HG03565 (cell line): ENCODE data around the gene GNAT3.

Experiments
- ATAC-seq: cut with Tn5 transposase; IDR thresholded peaks from one replicate; pipeline ENCODE4 v1.9.1; 2021; ENCODE audit warnings: mild to moderate bottlenecking, moderate library complexity; ENCODE audit not compliant: unreplicated experiment

GNAT3 gene

GRCh38 chr7:80467069-80467468 is 44.8 kb downstream of the GNAT3 start:
- ATAC-seq, result no peak

- no peak for ATAC-seq
Observed at GRCh38 chr7:80466636-80467035, 45.2 kb downstream of the GNAT3 start.

GRCh38 chr7:80464211-80464610 is 47.7 kb downstream of the GNAT3 start:
- no peak for ATAC-seq

- no peak for ATAC-seq
Observed at GRCh38 chr7:80463272-80463920, 48.5 kb downstream of the GNAT3 start.

- no peak for ATAC-seq
Observed at GRCh38 chr7:80460857-80461256, 51.0 kb downstream of the GNAT3 start.

- ATAC-seq, result no peak
Observed at GRCh38 chr7:80459776-80460510, 51.9 kb downstream of the GNAT3 start.

DNA sequence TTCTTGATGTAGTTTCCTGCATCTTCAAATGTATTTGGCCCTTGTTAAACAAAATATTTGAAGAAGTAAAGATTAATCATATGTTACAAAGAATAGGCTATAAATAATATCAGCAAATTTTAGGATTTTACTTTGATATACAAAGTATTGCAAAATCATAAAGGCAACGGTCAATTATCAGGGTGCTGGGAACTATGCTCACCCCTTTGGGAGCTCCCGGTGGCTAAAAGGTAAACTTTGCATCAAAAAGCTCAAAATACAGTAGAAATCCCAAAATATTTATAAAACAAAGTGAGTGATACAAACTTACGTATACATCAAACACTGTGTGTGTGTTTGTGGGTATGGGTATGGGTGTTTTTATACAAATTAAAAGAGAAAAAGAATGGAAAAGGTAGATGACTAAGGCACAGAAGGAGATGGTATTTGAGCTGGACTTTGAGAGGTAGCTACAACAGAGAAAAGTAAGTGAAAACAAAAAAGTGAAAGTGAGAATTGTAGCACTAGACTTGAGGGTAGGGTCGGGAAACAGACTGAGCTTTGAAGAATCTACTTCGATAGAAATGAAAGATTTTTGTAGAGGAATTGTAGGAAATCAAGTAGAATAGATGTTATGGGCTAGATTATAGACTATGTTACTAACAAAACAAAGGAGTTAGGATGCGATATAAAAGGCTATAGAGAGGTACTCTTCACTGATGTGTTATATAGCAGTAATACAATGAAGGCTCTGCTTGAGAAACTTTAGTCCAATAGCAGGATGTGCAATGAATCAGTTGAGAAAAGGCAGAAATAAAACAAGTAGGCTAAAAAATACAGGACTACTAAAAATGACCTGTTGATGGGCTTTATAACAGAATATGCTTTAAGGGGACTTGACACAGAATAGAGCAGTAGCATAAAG is 52.8 kb downstream of the GNAT3 start:
- no peak for ATAC-seq

GRCh38 chr7:80453699-80454340 is 58.0 kb downstream of the GNAT3 start:
- no peak for ATAC-seq

- no peak for ATAC-seq
Observed at GRCh38 chr7:80450621-80451308, 61.1 kb downstream of the GNAT3 start.

GRCh38 chr7:80449836-80450235 is 62.0 kb downstream of the GNAT3 start:
- no peak for ATAC-seq

DNA sequence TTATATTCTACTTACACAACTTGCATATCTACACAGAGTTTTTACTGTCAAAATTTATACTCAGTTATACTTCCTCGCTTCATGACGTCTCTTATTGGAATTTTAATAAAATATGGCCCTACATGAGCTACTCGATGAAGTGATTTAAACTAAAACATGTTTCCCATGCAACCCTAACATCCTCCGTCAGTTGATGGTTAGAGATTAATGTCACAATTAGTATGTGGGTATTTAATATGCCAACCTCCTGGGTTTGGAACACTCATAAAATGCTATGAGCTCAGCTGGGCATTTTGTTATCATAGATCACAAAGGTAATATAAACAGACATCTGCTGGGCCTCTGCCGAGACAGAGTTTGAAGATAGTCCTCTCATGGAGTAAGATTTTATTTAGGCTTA is 66.5 kb downstream of the GNAT3 start:
- no peak for ATAC-seq

- ATAC-seq, result no peak
Observed at GRCh38 chr7:80444811-80445210, 67.1 kb downstream of the GNAT3 start.

DNA sequence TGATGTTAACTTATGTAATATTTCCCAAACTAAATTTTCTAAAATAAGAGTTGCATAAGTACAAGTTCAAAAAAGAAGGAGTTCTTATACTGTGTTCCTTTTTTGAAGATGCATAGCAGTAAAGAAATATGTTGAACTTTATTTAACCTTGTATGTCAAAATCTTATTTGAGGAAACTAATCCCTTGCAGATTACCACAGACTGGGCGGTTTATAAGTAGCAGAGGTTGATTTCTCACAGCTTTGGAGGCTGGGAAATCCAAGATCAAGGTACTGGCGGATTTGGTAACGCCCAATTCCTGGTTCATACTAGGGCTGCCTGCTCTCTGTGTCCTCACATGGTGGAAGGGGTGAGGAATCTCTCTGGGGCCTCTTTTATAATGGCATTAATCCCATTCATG is 68.5 kb downstream of the GNAT3 start:
- ATAC-seq, result no peak

DNA sequence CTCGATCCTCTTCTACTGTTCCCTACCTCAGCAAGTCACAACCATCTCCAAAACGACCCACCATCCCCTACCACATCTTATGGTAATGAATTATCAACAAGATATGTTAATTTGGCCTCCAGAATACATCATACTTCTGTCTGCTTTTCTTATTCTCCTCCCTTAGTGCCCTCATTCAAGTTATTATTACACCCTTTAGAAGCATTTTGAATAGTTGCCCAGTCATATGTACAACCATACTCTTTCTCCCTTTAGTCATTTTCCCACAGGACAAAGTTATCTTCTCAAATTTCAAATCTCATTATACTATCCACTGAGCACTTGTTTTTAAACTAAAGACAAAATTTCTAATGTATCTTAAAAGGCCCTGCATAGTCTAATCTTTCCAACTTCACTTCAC is 71.0 kb downstream of the GNAT3 start:
- no peak for ATAC-seq

DNA sequence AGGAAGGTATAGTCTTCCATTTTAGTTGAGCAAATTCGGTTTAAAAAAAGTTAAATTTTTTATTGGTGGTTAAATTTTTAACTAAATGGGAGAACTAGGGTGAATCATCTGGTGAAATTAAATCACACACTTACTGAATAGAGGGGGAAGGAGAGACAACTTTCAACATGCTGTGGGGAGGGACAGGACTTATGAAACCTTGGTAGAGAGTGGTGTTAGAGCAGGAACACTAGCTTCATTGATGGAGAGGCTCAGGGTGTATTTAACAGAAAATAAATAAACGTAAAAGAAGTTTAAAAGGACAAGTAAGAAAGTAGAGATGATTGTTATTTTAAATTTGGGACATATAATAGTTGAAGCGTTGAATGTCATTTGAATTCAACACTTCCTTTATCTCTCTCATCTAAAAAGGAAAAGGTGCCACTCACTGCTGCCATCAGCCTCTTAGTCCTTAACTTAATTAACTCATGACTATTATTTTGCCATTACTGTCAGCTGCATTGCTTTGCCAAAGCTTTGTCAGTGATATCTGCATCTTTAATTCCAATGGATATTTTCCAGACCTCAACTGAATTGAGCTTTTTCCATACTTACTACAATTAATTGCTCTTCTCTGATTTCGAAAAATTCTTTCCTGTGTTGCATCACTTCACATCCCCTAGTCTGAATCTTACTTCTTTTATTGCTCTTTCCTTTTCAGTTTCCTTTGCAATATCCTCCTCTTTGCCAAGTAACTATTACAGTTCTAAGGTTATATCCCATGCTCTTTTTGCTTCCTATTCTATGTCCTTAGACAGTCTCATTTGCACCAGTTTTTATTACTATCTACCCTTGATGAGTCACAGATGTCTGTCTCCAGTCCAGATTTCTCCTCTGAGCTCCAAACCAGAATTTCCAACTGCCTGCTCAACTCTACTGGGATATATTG is 71.7 kb downstream of the GNAT3 start:
- ATAC-seq, result no peak

DNA sequence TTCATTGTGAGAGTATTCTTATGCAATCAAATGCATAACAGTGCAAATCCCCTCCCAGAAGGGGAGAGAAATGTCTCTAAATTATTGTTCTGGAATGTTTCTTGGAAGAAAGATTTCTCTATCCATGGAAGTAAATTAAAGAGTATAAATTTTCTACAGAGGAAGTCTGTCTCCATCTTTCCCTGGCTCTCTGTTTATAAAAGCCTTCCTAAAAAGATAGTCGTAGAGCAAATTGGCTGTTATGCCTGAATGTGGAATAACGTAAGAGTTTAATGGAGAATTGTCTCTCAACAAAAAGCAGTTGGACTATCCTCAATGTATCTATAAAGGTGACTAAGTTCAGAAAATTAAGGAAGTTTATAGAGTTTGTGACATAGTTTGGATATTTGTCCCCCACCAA is 76.3 kb downstream of the GNAT3 start:
- no peak for ATAC-seq

DNA sequence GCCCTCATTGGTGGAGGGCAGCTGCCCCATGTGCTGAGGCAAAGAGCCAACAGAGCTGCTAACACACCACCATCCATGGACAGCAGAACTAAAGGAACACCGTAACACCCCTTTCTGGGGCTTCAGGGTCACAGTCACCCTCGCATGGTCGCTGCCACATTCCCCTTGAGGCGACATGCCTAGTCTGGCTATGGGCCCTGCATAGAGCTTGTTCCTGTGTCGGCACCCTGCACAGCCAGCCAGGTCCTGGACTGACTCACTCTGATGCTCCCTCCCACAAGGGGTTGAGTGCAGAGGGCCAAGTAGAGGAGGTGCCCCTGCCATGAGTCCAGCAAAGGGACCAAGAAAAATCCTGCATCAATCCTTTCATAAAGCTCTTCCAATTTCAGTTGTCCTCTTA is 77.8 kb downstream of the GNAT3 start:
- ATAC-seq, result no peak

DNA sequence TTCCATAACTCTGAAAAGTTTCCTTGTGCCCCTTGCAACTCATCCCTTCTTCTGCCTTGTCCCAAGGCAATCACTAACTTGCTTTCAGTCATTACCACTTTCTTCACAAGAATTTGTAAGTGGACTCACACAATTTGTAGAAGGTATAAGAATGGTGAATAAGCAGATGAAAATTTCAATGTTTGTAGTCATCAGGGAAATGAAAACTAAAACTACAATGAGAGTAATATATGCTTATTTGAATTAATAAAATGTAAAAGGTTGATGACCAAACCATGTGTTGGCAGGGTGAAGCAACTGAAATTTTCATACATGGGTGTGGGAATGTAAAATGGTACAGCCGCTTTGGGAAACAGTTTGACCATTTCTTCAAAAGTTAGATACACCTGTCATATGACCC is 79.7 kb downstream of the GNAT3 start:
- ATAC-seq, result no peak

DNA sequence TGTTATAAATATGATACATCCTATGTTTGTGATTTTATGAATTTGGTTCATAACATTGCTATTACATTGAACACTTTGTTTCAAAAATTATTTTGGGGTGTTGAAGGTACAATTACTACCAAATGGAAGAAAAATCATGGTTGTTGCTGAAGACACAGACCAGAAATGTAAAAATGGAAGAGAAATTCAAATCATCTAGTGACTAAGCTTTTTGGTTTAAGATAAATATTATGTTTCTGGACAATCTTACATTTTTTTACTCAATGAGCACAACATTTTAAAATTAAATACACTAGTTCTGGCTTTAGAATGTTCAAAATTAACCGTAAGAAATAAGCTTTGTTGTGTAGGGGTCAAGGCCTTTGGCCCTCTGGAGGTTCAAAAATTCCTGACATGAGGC is 82.7 kb downstream of the GNAT3 start:
- no peak for ATAC-seq
